IMR-90 (cell line): ENCODE data around the gene SIRT7. TPM values are rescaled to one million over a fixed set of nuclear protein-coding genes. Genes with fewer than 3 reads are reported as not detected.
"Not testable (repeated sequence)": the region's sequence is repeated elsewhere in the genome, so short reads cannot be mapped to it uniquely, and the experiment has no call there.

ENCODE experiments used
- ATAC-seq: fragments of 200-7000 bp; cut with Tn5 transposase; 2 replicates; pipeline ENCODE4 v1.9.1; 2020; ENCODE audit warnings: low read depth, mild to moderate bottlenecking, moderate library complexity
- BruUV-seq: library from RNA; stranded (reverse); fragments of 400-500 nt; replicated peaks from 2 replicates; lab custom pipeline; 2021; lab: Mats Ljungman, UMichigan
- CTCF ChIA-PET: fragments of 300-600 bp; formaldehyde crosslinking; extraction: SDS; loops from one replicate; lab custom pipeline; 2021; ENCODE audit warnings: antibody characterized with exemption; lab: Yijun Ruan, JAX
- POLR2A ChIA-PET: fragments of 300-600 bp; sonication (Branson Sonifier 250); formaldehyde crosslinking; loops from one replicate; lab custom pipeline; 2022; ENCODE audit warnings: antibody characterized with exemption; ENCODE audit not compliant: unreplicated experiment; lab: Charles Lee
- DNase-seq: peaks from one replicate; pipeline ENCODE4 v3.0.0; 2013
- H2AFZ ChIP-seq: replicated peaks from 2 replicates; pipeline ENCODE3; 2013; ENCODE audit warnings: low read length, mild to moderate bottlenecking; ENCODE audit not compliant: poor library complexity
- H2AK5ac ChIP-seq: 2 replicates; pipeline ENCODE4 v1.6.1; 2013; ENCODE audit warnings: low read depth, low read length, inconsistent platforms
- H2AK9ac ChIP-seq: replicated peaks from 2 replicates; pipeline ENCODE3; 2013; ENCODE audit warnings: mild to moderate bottlenecking, low read depth, low read length, moderate library complexity; ENCODE audit not compliant: poor library complexity
- H2BK120ac ChIP-seq: 2 replicates; pipeline ENCODE4 v1.6.1; 2013; ENCODE audit warnings: low read depth, low read length, inconsistent platforms
- H2BK15ac ChIP-seq: 3 replicates; pipeline ENCODE4 v1.6.1; 2013; ENCODE audit warnings: low read depth, low read length, inconsistent platforms
- H2BK20ac ChIP-seq: 2 replicates; pipeline ENCODE4 v1.6.1; 2013; ENCODE audit warnings: low read depth, mild to moderate bottlenecking, inconsistent platforms, low read length, moderate library complexity
- H2BK5ac ChIP-seq: 2 replicates; pipeline ENCODE4 v1.6.1; 2013; ENCODE audit warnings: mild to moderate bottlenecking, low read depth, low read length, inconsistent platforms; ENCODE audit not compliant: poor library complexity, severe bottlenecking
- H3K14ac ChIP-seq: replicated peaks from 2 replicates; pipeline ENCODE4 v1.6.1; 2013; ENCODE audit warnings: low read depth, low read length, inconsistent platforms
- H3K18ac ChIP-seq: 2 replicates; pipeline ENCODE4 v1.6.1; 2013; ENCODE audit warnings: low read depth, low read length, control low read depth
- H3K23ac ChIP-seq: 2 replicates; pipeline ENCODE4 v1.6.1; 2013; ENCODE audit warnings: low read depth, low read length, inconsistent platforms
- H3K27ac ChIP-seq: 2 replicates; pipeline ENCODE4 v1.5.1; 2013; ENCODE audit warnings: mild to moderate bottlenecking, control low read depth, low read length; ENCODE audit not compliant: insufficient read depth
- H3K27me3 ChIP-seq: 2 replicates; pipeline ENCODE4 v1.6.1; 2013; ENCODE audit warnings: low read length; ENCODE audit not compliant: control insufficient read depth, insufficient read depth
- H3K36me3 ChIP-seq: 2 replicates; pipeline ENCODE4 v1.6.1; 2013; ENCODE audit warnings: low read length, mixed read lengths; ENCODE audit not compliant: control insufficient read depth, insufficient read depth
- H3K4ac ChIP-seq: 2 replicates; pipeline ENCODE4 v1.6.1; 2013; ENCODE audit warnings: low read depth, low read length, inconsistent platforms
- H3K4me1 ChIP-seq: 2 replicates; pipeline ENCODE4 v1.6.1; 2013; ENCODE audit warnings: low read length, mixed read lengths; ENCODE audit not compliant: control insufficient read depth, insufficient read depth
- H3K4me2 ChIP-seq: 2 replicates; pipeline ENCODE4 v1.6.1; 2013; ENCODE audit warnings: low read depth, mild to moderate bottlenecking, control low read depth, low read length, moderate library complexity
- H3K4me3 ChIP-seq: 2 replicates; pipeline ENCODE4 v1.5.1; 2013; ENCODE audit warnings: low read depth, mild to moderate bottlenecking, control low read depth, low read length, moderate library complexity; ENCODE audit not compliant: insufficient read depth
- H3K56ac ChIP-seq: 2 replicates; pipeline ENCODE4 v1.6.1; 2013; ENCODE audit warnings: low read length, inconsistent platforms; ENCODE audit not compliant: insufficient read depth; ENCODE audit errors: extremely low read depth
- H3K79me1 ChIP-seq, 2 experiments: 2 replicates each; pipeline ENCODE4 v1.6.1; 2013; ENCODE audit warnings: low read length in 2 of 2, inconsistent platforms in 1 of 2, low read depth in 1 of 2
- H3K9ac ChIP-seq: 2 replicates; pipeline ENCODE4 v1.6.1; 2013; ENCODE audit warnings: low read depth, low read length, control low read depth
- H3K9me1 ChIP-seq: 2 replicates; pipeline ENCODE4 v1.6.1; 2013; ENCODE audit warnings: low read length, inconsistent platforms; ENCODE audit not compliant: insufficient read depth
- H3K9me3 ChIP-seq: 2 replicates; pipeline ENCODE4 v1.6.1; 2013; ENCODE audit warnings: low read length; ENCODE audit not compliant: control insufficient read depth, insufficient read depth
- H4K20me1 ChIP-seq: 2 replicates; pipeline ENCODE4 v1.6.1; 2013; ENCODE audit warnings: low read length, inconsistent platforms; ENCODE audit not compliant: insufficient read depth
- H4K5ac ChIP-seq: 2 replicates; pipeline ENCODE4 v1.6.1; 2013; ENCODE audit warnings: mild to moderate bottlenecking, low read depth, low read length, control low read depth
- H4K8ac ChIP-seq, 2 experiments: 2 replicates each; pipeline ENCODE4 v1.6.1; 2013; ENCODE audit warnings: low read depth in 2 of 2, low read length in 2 of 2, control low read depth in 1 of 2, inconsistent platforms in 1 of 2
- H4K91ac ChIP-seq: 2 replicates; pipeline ENCODE4 v1.6.1; 2013; ENCODE audit warnings: low read depth, low read length, inconsistent platforms; ENCODE audit not compliant: insufficient read depth
- whole genome bisulfite sequencing, 2 experiments: methylation state at CpG; one replicate each; pipeline versions ENCODE4 v1.1.5 to v1.1.7; 2013; ENCODE audit warnings: missing lambda C conversion rate in 2 of 2; ENCODE audit not compliant: insufficient read length in 1 of 2; ENCODE audit errors: extremely low coverage in 2 of 2; 5-methylcytosine and 5-hydroxymethylcytosine counted together
- dilution Hi-C: fragments of 300-500 bp; cut with HindIII; formaldehyde crosslinking; loops from one replicate; pipeline ENCODE4 v1.14.3; 2018; ENCODE audit warnings: low sequenced_read_pairs; ENCODE audit not compliant: unreplicated experiment
- in situ Hi-C: fragments of 300-500 bp; cut with MboI; formaldehyde crosslinking; loops from 3 replicates; pipeline ENCODE4 v1.14.3; 2019; ENCODE audit warnings: low sequenced_read_pairs, inconsistent platforms, mixed read lengths
- intact Hi-C: fragments of 100-400 bp; cut with micrococcal nuclease; formaldehyde crosslinking; loops from 2 replicates; pipeline ENCODE4 v1.10.0; 2022
- polyA plus RNA-seq, 3 experiments: library from polyadenylated mRNA; depleted of rRNA; stranded (reverse); fragments of >200 nt; gene quantifications; 2 replicates each; pipeline ENCODE4 v1.2.3, GENCODE V29; 2012; ENCODE audit warnings: low replicate concordance in 1 of 3
- total RNA-seq: library from RNA; depleted of rRNA; stranded (reverse); fragments of >200 nt; gene quantifications from 2 replicates; pipeline ENCODE4 v1.2.3, GENCODE V29; 2012

Gene SIRT7
- total and polyA plus RNA-seq, 2 of the 4 experiments (the other 2 are of a cell fraction) = 14.5 to 19.8 TPM

DNA sequence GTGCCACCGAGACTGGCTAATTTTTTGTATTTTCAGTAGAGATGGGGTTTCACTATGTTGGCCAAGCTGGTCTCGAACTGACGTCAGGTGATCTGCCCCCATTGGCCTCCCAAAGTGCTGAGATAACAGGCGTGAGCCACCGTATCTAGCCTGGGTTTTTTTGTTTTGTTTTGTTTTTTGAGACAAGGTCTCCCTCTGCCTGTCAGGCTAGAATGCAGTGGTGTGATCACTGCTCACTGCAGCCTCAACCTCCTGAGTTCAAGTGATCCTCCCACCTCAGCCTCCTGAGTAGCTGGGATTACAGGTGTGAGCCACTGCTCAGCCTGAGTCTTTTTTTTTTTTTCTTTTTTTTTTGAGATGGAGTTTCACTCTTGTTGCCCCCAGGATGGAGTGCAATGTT is 35.5 kb upstream of the SIRT7 start:
- H3K9me1 ChIP-seq, BruUV-seq, H2BK120ac ChIP-seq, H3K56ac ChIP-seq, intact Hi-C loops, H2AK9ac ChIP-seq, H2BK20ac ChIP-seq, H4K8ac ChIP-seq, H3K14ac ChIP-seq, dilution Hi-C loops, in situ Hi-C loops, H3K4me2 ChIP-seq, CTCF ChIA-PET, H3K18ac ChIP-seq, ATAC-seq, DNase-seq, H3K79me1 ChIP-seq, H3K4me1 ChIP-seq, H4K5ac ChIP-seq, H3K4me3 ChIP-seq, H2AK5ac ChIP-seq, H3K23ac ChIP-seq, H4K91ac ChIP-seq, H3K27ac ChIP-seq, H2BK15ac ChIP-seq, H4K20me1 ChIP-seq, H2AFZ ChIP-seq, H3K36me3 ChIP-seq, H3K4ac ChIP-seq, H3K9ac ChIP-seq, H3K9me3 ChIP-seq, H2BK5ac ChIP-seq, POLR2A ChIA-PET: not testable (repeated sequence)
- WGBS, 2 experiments = no CpG with 5 or more reads among the region's 5 CpGs
- H3K27me3 ChIP-seq = peaks cover 14% of the 10 kb centered on the region; the same call in 1 of the 2 replicates
